Kidney (tissue), 14 donors: ENCODE results near the gene SSC5D. TPM values are rescaled to one million over a fixed set of nuclear protein-coding genes. Genes with fewer than 3 reads are reported as not detected.

ENCODE experiments used
- DNase-seq, 5 donors: peaks; one replicate each; pipeline ENCODE4 v3.0.0-alpha.2; 2013 to 2020
- FAIRE-seq: peaks from 2 replicates; lab custom pipeline; 2012; peaks lifted over from hg19 to GRCh38; lab: Jason Lieb, UNC
- H3K27ac ChIP-seq, 2 donors: one replicate each; pipeline ENCODE4 v1.7.0; 2013; ENCODE audit warnings: low read depth in 2 of 2, low read length in 2 of 2, inconsistent platforms in 1 of 2
- H3K27me3 ChIP-seq: one replicate; pipeline ENCODE4 v1.7.1; 2013; ENCODE audit warnings: low read length, inconsistent platforms; ENCODE audit not compliant: control insufficient read depth, insufficient read depth
- H3K36me3 ChIP-seq, 3 donors: one replicate each; pipeline versions ENCODE4 v1.7.0 to v1.7.1; 2013; ENCODE audit warnings: low read length in 3 of 3, control low read depth in 1 of 3, inconsistent platforms in 1 of 3; ENCODE audit not compliant: insufficient read depth in 3 of 3, control insufficient read depth in 2 of 3
- H3K4me1 ChIP-seq, 3 donors: one replicate each; pipeline versions ENCODE4 v1.7.0 to v1.7.1; 2013; ENCODE audit warnings: low read length in 3 of 3, inconsistent platforms in 1 of 3, low read depth in 1 of 3; ENCODE audit not compliant: control insufficient read depth in 2 of 3, insufficient read depth in 2 of 3
- H3K4me3 ChIP-seq, 3 donors: one replicate each; pipeline versions ENCODE4 v1.7.0 to v1.8.1; 2013; ENCODE audit warnings: low read length in 3 of 3, control low read depth in 1 of 3, inconsistent platforms in 1 of 3
- H3K9ac ChIP-seq, 3 donors: one replicate each; pipeline versions ENCODE4 v1.7.0 to v1.7.1; 2013; ENCODE audit warnings: low read length in 3 of 3, control low read depth in 1 of 3, inconsistent platforms in 1 of 3
- H3K9me3 ChIP-seq, 3 donors: one replicate each; pipeline versions ENCODE4 v1.7.0 to v1.7.1; 2013; ENCODE audit warnings: low read length in 3 of 3, control low read depth in 1 of 3, inconsistent platforms in 1 of 3; ENCODE audit not compliant: control insufficient read depth in 2 of 3, insufficient read depth in 1 of 3
- CTCF ChIP-seq: IDR thresholded peaks from 3 replicates; pipeline ENCODE4 v1.5.1; 2012; ENCODE audit warnings: mild to moderate bottlenecking, moderate library complexity, borderline replicate concordance; ENCODE audit not compliant: insufficient read depth; ENCODE audit errors: extremely low read depth
- intact Hi-C: fragments of 100-400 bp; cut with DNase I; formaldehyde crosslinking; loops from one replicate; pipeline ENCODE4 v1.11.1; 2022
- polyA plus RNA-seq: library from polyadenylated mRNA; stranded (reverse); fragments of 350-450 nt; fragmentation: Illumina TruSeq; extraction: RNeasy Lipid Tissue Mini Kit (QIAGEN cat#74804); gene quantifications from one replicate; pipeline ENCODE4 v1.2.3, GENCODE V29; 2014; ENCODE audit warnings: low read depth, low replicate concordance; ENCODE audit not compliant: insufficient read depth
- total RNA-seq: library from RNA; stranded (reverse); fragmentation: NEBNext Ultra II Directional; extraction: Animal tissue kit (Norgen Biotek cat#: 25700); gene quantifications from one replicate; pipeline ENCODE4 v1.2.1, GENCODE V29; 2021
- donor health status: control.
- donor health status: control.
- donor health status: control.
- donor health status: control.
- donor health status: control.
- donor health status: DM: yes; HTN: yes; CAD: no.
- donor health status: Normal renal cell carcinoma (clear cell type).

Gene SSC5D
- total and polyA plus RNA-seq, 2 donors from 2014 or later, result 2.2 to 9.4 TPM

GRCh38 chr19:55497763-55498162 is 9.5 kb downstream of the SSC5D start:
- no peak for FAIRE-seq

GRCh38 chr19:55498246-55498840 is 10.1 kb downstream of the SSC5D start:
- FAIRE-seq (no peak), DNase-seq (no peak)
- Histone ChIP-seq H3K4me1 (peaks cover 0 to under 1% (median 0%) of the 10 kb centered on the region in 3 donors), H3K27ac (no peak overlapping the region), H3K9ac (no peak overlapping the region), H3K9me3 (no peaks in the 10 kb centered on the region), H3K36me3 (no peaks in the 10 kb centered on the region), H3K4me3 (no peak overlapping the region), H3K27me3 (no peaks in the 10 kb centered on the region)
- TF ChIP-seq CTCF, result no peak
- intact Hi-C loops, result no loop called here

More at GRCh38 chr19:55497763-55498162, 9.5 kb downstream of the SSC5D start:
- Histone ChIP-seq H3K36me3 (no peaks in the 10 kb centered on the region), H3K4me3 (no peak overlapping the region), H3K27ac (no peak overlapping the region), H3K4me1 (no peaks in the 10 kb centered on the region), H3K9me3 (no peaks in the 10 kb centered on the region), H3K9ac (no peak overlapping the region), H3K27me3 (no peaks in the 10 kb centered on the region)
- TF ChIP-seq CTCF, result no peak
- intact Hi-C loops, result no loop called here
- no peak for DNase-seq

GRCh38 chr19:55500368-55500952 is 12.2 kb downstream of the SSC5D start:
- no peak for DNase-seq
- no peak overlapping the region for H3K9ac ChIP-seq
- H3K36me3 ChIP-seq, result no peaks in the 10 kb centered on the region
- FAIRE-seq, result no peak
- intact Hi-C loops, result loop anchor here (10.0 kb wide), 1 partner anchor 356 kb away; the partner anchor contains the start of gene TNNT1
- H3K27me3 ChIP-seq, result no peaks in the 10 kb centered on the region
- H3K27ac ChIP-seq, result no peak overlapping the region
- no peak for TF ChIP-seq CTCF
- H3K4me3 ChIP-seq, result no peak overlapping the region
- H3K4me1 ChIP-seq, result peaks cover 0 to 4% (median 0%) of the 10 kb centered on the region in 3 donors
- H3K9me3 ChIP-seq, result no peaks in the 10 kb centered on the region
